IMR-90 (cell line): ENCODE data around the gene KCNT1.

Experiments
- CEBPB ChIP-seq: IDR thresholded peaks from 2 replicates; pipeline ENCODE4 v1.6.1; 2012; ENCODE audit warnings: low read depth, low read length, improper control_type of control experiment
- CTCF ChIP-seq: conservative IDR thresholded peaks from 2 replicates; pipeline ENCODE4 v1.5.1; 2012; ENCODE audit warnings: mild to moderate bottlenecking, low read depth, low read length, improper control_type of control experiment
- ELK1 ChIP-seq: fragments of 150-350 bp; IDR thresholded peaks from 2 replicates; pipeline ENCODE4 v1.6.1; 2016; ENCODE audit warnings: low read depth, mild to moderate bottlenecking, low read length, moderate library complexity, borderline replicate concordance
- MXI1 ChIP-seq: IDR thresholded peaks from 2 replicates; pipeline ENCODE4 v1.6.1; 2012; ENCODE audit warnings: low read depth, mild to moderate bottlenecking, low read length, moderate library complexity, borderline replicate concordance
- RAD21 ChIP-seq: IDR thresholded peaks from 2 replicates; pipeline ENCODE4 v1.6.1; 2012; ENCODE audit warnings: low read length, improper control_type of control experiment
- SMC3 ChIP-seq: fragments of 150-350 bp; IDR thresholded peaks from 2 replicates; pipeline ENCODE4 v1.6.1; 2016; ENCODE audit warnings: low read depth, mild to moderate bottlenecking, antibody characterized with exemption, low read length, moderate library complexity

GRCh38 chr9:135726138-135726853 is 24.3 kb downstream of the KCNT1 start:
- TF ChIP-seq MXI1 (no peak), SMC3 (no peak), CTCF (no peak), ELK1 (no peak), RAD21 (no peak), CEBPB (no peak)
